Gastrocnemius medialis (tissue), 4 donors: ENCODE data around the gene RRAGB. TPM values are rescaled to one million over a fixed set of nuclear protein-coding genes. Genes with fewer than 3 reads are reported as not detected.
"Not testable (repeated sequence)": the region's sequence is repeated elsewhere in the genome, so short reads cannot be mapped to it uniquely, and the experiment has no call there.

Experiments
- ATAC-seq, 2 donors: fragments of 150-250 bp; one replicate each; pipeline ENCODE4 v1.9.1; 2016
- DNase-seq, 2 donors: peaks; one replicate each; pipeline ENCODE4 v3.0.0-alpha.2; 2019
- H3K27ac ChIP-seq, 4 donors: fragments of 200-600 bp; sonication (generic); 1 replicate in 1 of 4; 2 replicates in 3 of 4; pipeline ENCODE4 v1.5.1; 2016 to 2018; ENCODE audit warnings: mild to moderate bottlenecking in 2 of 4, moderate library complexity in 1 of 4
- H3K27me3 ChIP-seq, 3 donors: fragments of 200-600 bp; sonication (generic) in 2 of 3; 1 replicate in 1 of 3; 2 replicates in 2 of 3; pipeline versions ENCODE4 v1.5.1 to v1.6.0; 2016 to 2019; ENCODE audit warnings: mild to moderate bottlenecking in 1 of 3, moderate library complexity in 1 of 3
- H3K36me3 ChIP-seq, 2 donors: fragments of 200-600 bp; sonication (generic) in 1 of 2; one replicate each; pipeline ENCODE4 v1.5.1; 2017 to 2018
- H3K4me1 ChIP-seq, 2 donors: fragments of 200-600 bp; sonication (generic) in 1 of 2; one replicate each; pipeline ENCODE4 v1.5.1; 2016 to 2017; ENCODE audit warnings: mild to moderate bottlenecking in 2 of 2
- H3K4me3 ChIP-seq, 4 donors: fragments of 200-600 bp; sonication (generic) in 3 of 4; 1 replicate in 1 of 4; 2 replicates in 3 of 4; pipeline ENCODE4 v1.5.1; 2016 to 2019; ENCODE audit warnings: mild to moderate bottlenecking in 2 of 4
- H3K9me3 ChIP-seq, 3 donors: fragments of 200-600 bp; sonication (generic) in 2 of 3; 1 replicate in 1 of 3; 2 replicates in 2 of 3; pipeline ENCODE4 v1.5.1; 2016 to 2019
- CTCF ChIP-seq, 5 experiments: fragments of 450-650 bp in 3 of 5; fragments of 200-600 bp in 2 of 5; sonication (generic) in 2 of 5; IDR thresholded peaks in 4 of 5; conservative IDR thresholded peaks in 1 of 5; 1 replicate in 4 of 5; 2 replicates in 1 of 5; pipeline ENCODE4 v1.5.1; 2016 to 2019; ENCODE audit warnings: antibody characterized with exemption in 5 of 5, mild to moderate bottlenecking in 3 of 5, moderate library complexity in 3 of 5
- POLR2A ChIP-seq, 2 donors: fragments of 450-650 bp; IDR thresholded peaks; one replicate each; pipeline ENCODE4 v1.6.1; 2017; ENCODE audit warnings: antibody characterized with exemption in 2 of 2, mild to moderate bottlenecking in 2 of 2, moderate library complexity in 2 of 2
- in situ Hi-C, 4 donors: fragments of 200-750 bp; cut with MboI; loops; one replicate each; pipeline versions ENCODE4 v1.15.0 to v1.8.0; 2017; ENCODE audit warnings: low sequenced_read_pairs in 4 of 4
- intact Hi-C: fragments of 100-400 bp; cut with DNase I; formaldehyde crosslinking; loops from one replicate; pipeline ENCODE4 v1.15.1; 2023; ENCODE audit warnings: low total_unique reads
- total RNA-seq, 4 donors: library from RNA; depleted of rRNA; stranded (reverse); fragments of >200 nt; gene quantifications; one replicate each; pipeline versions ENCODE4 v1.1.0 to v1.2.3, GENCODE V29; 2016

Gene RRAGB
- total RNA-seq, 4 donors from 2014 or later: 2.8 to 20.9 (median 7.4) TPM

DNA sequence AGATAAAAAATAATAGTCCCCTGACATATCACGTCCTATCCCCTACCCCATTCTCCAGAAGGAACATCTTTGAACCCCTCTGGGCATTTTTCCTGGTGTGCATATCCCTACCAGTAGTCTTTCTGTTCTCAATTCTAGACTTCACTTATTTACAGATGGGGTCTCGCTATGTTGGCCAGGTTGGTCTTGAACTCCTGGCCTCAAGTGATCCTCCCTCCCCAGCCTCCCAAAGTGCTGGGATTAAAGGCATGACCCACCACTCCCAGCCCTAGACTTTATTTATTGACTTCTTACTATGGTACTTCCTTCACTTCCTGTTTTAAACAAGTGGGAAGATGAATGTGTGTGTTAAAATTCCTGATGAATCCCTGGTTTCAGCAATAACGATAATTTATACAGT, 612 bp upstream of the RRAGB start:
- in situ Hi-C loops: loop anchor here (25.0 kb wide), 5 partner anchors 105 to 1080 kb away; partner anchors contain the start of genes FOXR2 (in 1 of the 4), NBDY (in 1 of the 4) and USP51 (in 1 of the 4)
- DNase-seq (no peak), ATAC-seq (no peak)
- Histone ChIP-seq H3K4me1 (peaks cover 5 to 12% of the 10 kb centered on the region in 2 donors), H3K9me3 (no peaks in the 10 kb centered on the region), H3K27ac (peak overlapping the region; percentile 83 to 93 (median 90)), H3K36me3 (no peaks in the 10 kb centered on the region), H3K4me3 (peak overlapping the region; percentile 47 to 75 (median 70)), H3K27me3 (no peaks in the 10 kb centered on the region)
- TF ChIP-seq POLR2A (IDR thresholded peaks at IDR 0.05) (no peak), CTCF (IDR thresholded peaks at IDR 0.05 in 4 of 5, conservative IDR thresholded peaks at IDR 0.05 in 1 of 5) (no peak)
- intact Hi-C loops: loop anchor here (5.0 kb wide), 2 partner anchors 715 to 1275 kb away; partner anchors contain the start of genes APEX2 and TSR2

- no peak for DNase-seq
- H3K4me1 ChIP-seq: no peaks in the 10 kb centered on the region
- H3K9me3 ChIP-seq: no peaks in the 10 kb centered on the region
- H3K4me3 ChIP-seq: no peak overlapping the region
- no peak overlapping the region for H3K27ac ChIP-seq
- TF ChIP-seq CTCF (IDR thresholded peaks at IDR 0.05 in 4 of 5, conservative IDR thresholded peaks at IDR 0.05 in 1 of 5) (no peak), POLR2A (IDR thresholded peaks at IDR 0.05) (no peak)
- intact Hi-C loops: no loop called here
- in situ Hi-C loops: loop anchor here in 1 of 4 donors (25.0 kb wide), 1 partner anchor 505 kb away; the partner anchor contains the start of gene KLF8
- no peaks in the 10 kb centered on the region for H3K27me3 ChIP-seq
- no peak for ATAC-seq
- peaks cover 0 to 16% of the 10 kb centered on the region in 2 donors for H3K36me3 ChIP-seq
Measured at GRCh38 chrX:55731826-55732225, 14.3 kb downstream of the RRAGB start.

DNA sequence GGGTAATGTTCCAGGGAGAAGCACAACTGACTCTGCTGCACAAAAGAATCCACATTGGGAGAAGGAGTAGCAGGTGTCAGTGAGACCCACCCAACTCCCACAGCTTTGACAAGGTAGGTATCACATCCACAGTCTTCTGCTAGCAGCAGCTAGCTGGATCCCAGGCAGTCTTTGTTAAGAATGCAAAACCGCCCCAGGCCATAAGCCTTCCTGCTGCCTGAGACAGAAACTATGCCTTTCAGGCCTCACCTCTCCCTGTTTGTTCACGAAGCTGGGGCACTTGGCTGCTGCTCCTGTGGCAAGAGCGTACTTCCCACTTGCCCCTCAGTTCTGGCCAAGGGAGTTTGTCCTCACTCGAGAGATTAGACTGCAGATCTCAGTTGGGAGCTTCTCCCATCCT, 21.4 kb downstream of the RRAGB start:
- intact Hi-C loops (no loop called here), in situ Hi-C loops (loop anchor here in 1 of 4 donors (25.0 kb wide), 1 partner anchor 498 kb away; the partner anchor contains the start of gene KLF8)
- Histone ChIP-seq H3K36me3 (peaks cover 0 to 5% of the 10 kb centered on the region in 2 donors), H3K9me3 (no peaks in the 10 kb centered on the region), H3K27me3 (no peaks in the 10 kb centered on the region), H3K4me1 (no peaks in the 10 kb centered on the region), H3K27ac (no peak overlapping the region), H3K4me3 (no peak overlapping the region)
- DNase-seq (no peak), ATAC-seq (no peak)
- TF ChIP-seq POLR2A (IDR thresholded peaks at IDR 0.05) (no peak), CTCF (IDR thresholded peaks at IDR 0.05 in 4 of 5, conservative IDR thresholded peaks at IDR 0.05 in 1 of 5) (no peak)

GRCh38 chrX:55742649-55743048, 25.1 kb downstream of the RRAGB start:
- ATAC-seq (no peak), DNase-seq (no peak)
- Histone ChIP-seq H3K27ac (no peak overlapping the region), H3K36me3 (peaks cover 0 to 5% of the 10 kb centered on the region in 2 donors), H3K9me3 (no peaks in the 10 kb centered on the region), H3K4me3 (no peak overlapping the region), H3K27me3 (no peaks in the 10 kb centered on the region), H3K4me1 (no peaks in the 10 kb centered on the region)
- in situ Hi-C loops: loop anchor here in 1 of 4 donors (25.0 kb wide), 1 partner anchor 495 kb away; the partner anchor contains the start of gene KLF8
- intact Hi-C loops: no loop called here
- TF ChIP-seq POLR2A (IDR thresholded peaks at IDR 0.05) (no peak), CTCF (IDR thresholded peaks at IDR 0.05 in 4 of 5, conservative IDR thresholded peaks at IDR 0.05 in 1 of 5) (no peak)

DNA sequence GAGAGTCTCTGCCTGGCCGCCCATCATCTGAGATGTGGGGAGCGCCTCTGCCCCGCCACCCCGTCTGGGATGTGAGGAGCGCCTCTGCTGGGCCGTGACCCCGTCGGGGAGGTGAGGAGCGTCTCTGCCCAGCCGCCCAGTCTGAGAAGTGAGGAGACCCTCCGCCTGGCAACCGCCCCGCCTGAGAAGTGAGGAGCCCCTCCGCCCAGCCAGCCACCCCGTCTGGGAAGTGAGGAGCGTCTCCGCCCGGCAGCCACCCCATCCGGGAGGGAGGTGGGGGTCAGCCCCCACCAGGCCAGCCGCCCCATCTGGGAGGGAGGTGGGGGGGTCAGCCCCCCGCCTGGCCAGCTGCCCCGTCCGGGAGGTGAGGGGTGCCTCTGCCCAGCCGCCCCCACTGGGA, 30.9 kb downstream of the RRAGB start:
- H3K27ac ChIP-seq, H3K9me3 ChIP-seq, DNase-seq, H3K27me3 ChIP-seq, intact Hi-C loops, ATAC-seq, H3K4me1 ChIP-seq, H3K4me3 ChIP-seq, H3K36me3 ChIP-seq: not testable (repeated sequence)
- in situ Hi-C loops: loop anchor here in 1 of 4 donors (25.0 kb wide), 1 partner anchor 489 kb away; the partner anchor contains the start of gene KLF8
